Measurements from ENCODE around the gene CILP2.

Gene CILP2

GRCh38 chr19:19531951-19532805 lies 5.9 kb upstream of the CILP2 start:
- no peak for DNase-seq

- no peak for DNase-seq
Measured at GRCh38 chr19:19532806-19533701, 5.0 kb upstream of the CILP2 start.

GRCh38 chr19:19533841-19534240 lies 4.2 kb upstream of the CILP2 start:
- DNase-seq, result no peak

- no peak for DNase-seq
Measured at GRCh38 chr19:19534556-19535265, 3.4 kb upstream of the CILP2 start.

GRCh38 chr19:19535311-19536191 lies 2.5 kb upstream of the CILP2 start:
- no peak for DNase-seq

- no peak for DNase-seq
Measured at GRCh38 chr19:19537075-19538048, 703 bp upstream of the CILP2 start.

- DNase-seq, result no peak
Measured at GRCh38 chr19:19538785-19539166, 711 bp downstream of the CILP2 start.

- DNase-seq, result no peak
Measured at GRCh38 chr19:19539698-19540063, 1.6 kb downstream of the CILP2 start.

- DNase-seq, result peak; percentile 59
Measured at GRCh38 chr19:19540064-19540714, 2.1 kb downstream of the CILP2 start.

GRCh38 chr19:19540715-19541515 lies 2.9 kb downstream of the CILP2 start:
- DNase-seq, result peak; percentile 79

GRCh38 chr19:19541616-19542015 lies 3.6 kb downstream of the CILP2 start:
- no peak for DNase-seq

- DNase-seq, result no peak
Measured at GRCh38 chr19:19542507-19542906, 4.4 kb downstream of the CILP2 start.

GRCh38 chr19:19543101-19543500 lies 5.0 kb downstream of the CILP2 start:
- DNase-seq, result no peak

- no peak for DNase-seq
Measured at GRCh38 chr19:19543640-19544039, 5.6 kb downstream of the CILP2 start.

- no peak for DNase-seq
Measured at GRCh38 chr19:19544257-19544953, 6.3 kb downstream of the CILP2 start.

GRCh38 chr19:19544954-19545591 lies 7.0 kb downstream of the CILP2 start:
- DNase-seq, result no peak

GRCh38 chr19:19545707-19546106 lies 7.6 kb downstream of the CILP2 start:
- DNase-seq, result no peak

- DNase-seq, result no peak
Measured at GRCh38 chr19:19546751-19547162, 8.7 kb downstream of the CILP2 start.

Data from NCI-H526 treated with DMSO at 0.1 percent for 48 hours (cell line).